CD1c-positive myeloid dendritic cell (primary cell): Measurements from ENCODE around the gene KRT24.
"Not testable (repeated sequence)": the region's sequence is repeated elsewhere in the genome, so short reads cannot be mapped to it uniquely, and the experiment has no call there.

ENCODE experiments used
- DNase-seq: peaks from one replicate; pipeline ENCODE4 v3.0.0-alpha.2; 2016; ENCODE audit errors: extremely low spot score

KRT24 gene

DNA sequence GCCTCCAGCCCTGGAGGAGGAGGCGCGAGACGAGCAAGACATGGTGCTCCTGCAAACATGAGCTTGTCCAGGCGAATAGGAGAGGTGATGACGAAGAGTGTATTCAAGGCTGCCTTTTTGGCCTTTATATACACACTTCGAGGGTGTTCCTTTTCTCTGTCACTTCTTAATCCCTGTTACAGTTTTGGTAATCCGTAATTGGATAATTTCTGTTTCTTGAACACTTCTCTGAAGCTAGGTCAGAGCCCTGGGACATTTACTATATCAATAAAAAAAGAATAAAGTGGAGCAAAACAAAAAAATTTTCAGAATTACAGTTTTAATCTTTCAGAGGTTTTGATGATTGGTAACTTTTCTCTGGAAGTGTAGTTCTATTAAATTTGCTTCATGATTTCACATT is at the start of gene KRT24:
TSS of gene KRT24 (minus strand) at position 101 of the 400 bp plus-strand sequence. CDS start at position 42, 59 bp downstream.
- DNase-seq, result no peak

DNA sequence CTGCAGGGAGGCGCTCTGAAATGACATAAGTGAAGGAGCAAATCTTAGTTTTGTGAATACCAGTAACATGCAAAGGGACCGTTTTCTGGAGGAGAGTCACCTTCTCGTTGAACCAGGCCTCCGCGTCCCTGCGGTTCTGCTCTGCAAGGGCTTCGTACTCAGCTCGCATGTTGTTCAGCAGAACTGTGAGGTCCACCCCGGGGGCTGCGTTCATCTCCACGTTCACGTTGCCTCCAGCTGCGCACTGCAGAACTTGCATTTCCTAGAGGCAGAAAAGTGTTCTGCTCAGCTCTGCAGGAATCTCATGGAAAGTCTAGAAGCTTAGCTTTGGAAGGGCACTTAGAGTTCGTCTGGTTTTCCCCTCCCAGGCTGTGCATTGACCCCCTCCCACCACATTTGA is 47.5 kb upstream of the KRT24 start:
- DNase-seq, result no peak

DNA sequence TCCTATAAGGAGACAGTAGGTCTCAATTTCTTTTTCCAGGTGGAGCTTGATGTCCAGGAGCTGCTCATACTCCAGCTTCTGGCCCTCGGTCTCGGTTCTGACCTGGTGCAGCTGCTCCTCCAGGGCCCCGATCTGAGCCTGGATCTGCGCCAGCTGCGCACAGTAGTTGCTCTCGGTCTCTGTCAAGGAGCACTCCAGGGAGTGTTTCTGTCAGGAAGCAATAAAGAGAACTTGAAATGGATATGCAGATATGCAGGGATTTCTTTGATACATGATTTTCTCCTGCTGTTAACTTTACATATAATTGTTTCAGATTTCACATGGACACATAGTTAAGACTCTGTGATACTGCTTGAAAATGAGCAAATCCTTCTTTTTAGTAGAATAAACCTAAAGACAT is 46.8 kb upstream of the KRT24 start:
- DNase-seq, result no peak

- not testable (repeated sequence) for DNase-seq
Observed at GRCh38 chr17:40748666-40749065, 45.1 kb upstream of the KRT24 start.

GRCh38 chr17:40738553-40738952 is 35.0 kb upstream of the KRT24 start:
- DNase-seq, result no peak

- no peak for DNase-seq
Observed at GRCh38 chr17:40735016-40735415, 31.5 kb upstream of the KRT24 start.

GRCh38 chr17:40734018-40734417 is 30.5 kb upstream of the KRT24 start:
- no peak for DNase-seq

- DNase-seq, result no peak
Observed at GRCh38 chr17:40730970-40731369, 27.4 kb upstream of the KRT24 start.

DNA sequence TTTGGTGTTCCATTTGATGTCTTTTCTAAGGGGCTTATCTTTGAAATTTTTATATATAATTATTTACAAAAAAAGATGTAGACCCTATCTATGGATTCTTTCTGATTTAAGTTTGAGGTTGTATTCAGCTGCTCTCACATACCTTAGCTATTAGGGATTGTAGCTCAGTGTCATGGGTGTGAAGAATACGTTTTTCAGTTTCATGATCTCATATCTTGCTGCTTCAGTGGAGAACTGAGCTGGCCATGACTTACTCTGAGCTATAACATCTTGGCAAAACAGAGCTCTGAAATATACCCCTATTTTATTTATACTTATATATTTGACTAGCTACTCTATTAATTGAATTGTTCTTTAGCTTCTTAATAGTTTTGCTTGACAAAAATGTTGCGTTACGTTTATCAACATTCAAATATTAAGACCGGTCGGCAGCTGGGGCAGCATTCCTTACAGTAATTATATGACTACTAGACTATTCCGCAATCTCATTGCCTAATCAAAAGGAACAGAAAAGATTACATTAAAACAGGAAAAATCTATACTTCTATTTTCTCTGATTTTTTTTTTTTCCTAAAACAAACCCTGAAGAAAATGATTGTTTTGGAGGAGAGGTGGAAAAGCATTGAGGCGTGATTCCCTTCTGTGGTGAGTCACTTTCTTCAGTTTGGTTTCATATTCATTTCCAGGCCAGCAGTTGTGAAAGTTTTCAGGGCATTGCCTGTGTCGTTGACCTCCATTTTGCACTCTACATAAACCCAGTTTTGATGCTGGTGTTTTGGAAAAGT is 24.1 kb upstream of the KRT24 start:
- no peak for DNase-seq

DNA sequence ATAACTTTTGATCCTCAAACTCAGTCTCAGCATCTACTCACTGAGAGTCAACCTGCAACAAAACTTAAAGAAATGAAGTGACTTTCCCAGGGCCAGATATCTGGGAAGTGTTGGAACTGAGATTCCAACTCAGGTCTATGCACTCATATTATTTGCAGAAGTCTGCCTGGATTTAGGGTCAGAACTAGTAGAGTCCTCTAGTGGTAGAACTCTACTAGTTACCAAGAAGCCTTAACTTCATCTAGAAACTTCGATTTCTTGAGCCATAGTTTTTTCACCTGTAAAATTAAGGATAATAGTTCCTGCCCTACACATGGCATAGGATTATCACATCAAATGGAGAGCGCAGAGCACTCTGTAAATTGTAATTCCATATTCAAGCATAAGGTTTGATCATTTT is 23.4 kb upstream of the KRT24 start:
- DNase-seq, result peak; percentile 2

GRCh38 chr17:40724656-40725055 is 21.1 kb upstream of the KRT24 start:
- DNase-seq, result no peak

DNA sequence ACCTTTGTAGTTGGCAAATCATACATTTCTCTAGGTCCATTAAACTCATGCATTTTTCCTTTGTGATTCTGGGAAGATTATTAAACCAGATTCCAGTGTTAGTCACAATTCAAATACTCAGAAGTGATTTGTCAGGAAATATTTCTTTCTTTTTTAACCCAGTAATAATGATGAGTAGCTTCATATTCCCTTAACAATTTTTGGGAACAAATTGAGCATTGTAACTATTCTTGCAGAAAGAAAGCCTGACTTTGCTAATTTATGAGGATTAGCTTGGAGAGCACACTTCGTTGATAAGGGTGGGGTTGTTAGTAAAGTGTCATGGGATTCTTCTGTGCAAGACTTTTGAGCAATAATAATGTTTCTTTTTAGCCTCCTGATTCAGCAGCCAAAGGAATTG is 18.7 kb upstream of the KRT24 start:
- no peak for DNase-seq

DNA sequence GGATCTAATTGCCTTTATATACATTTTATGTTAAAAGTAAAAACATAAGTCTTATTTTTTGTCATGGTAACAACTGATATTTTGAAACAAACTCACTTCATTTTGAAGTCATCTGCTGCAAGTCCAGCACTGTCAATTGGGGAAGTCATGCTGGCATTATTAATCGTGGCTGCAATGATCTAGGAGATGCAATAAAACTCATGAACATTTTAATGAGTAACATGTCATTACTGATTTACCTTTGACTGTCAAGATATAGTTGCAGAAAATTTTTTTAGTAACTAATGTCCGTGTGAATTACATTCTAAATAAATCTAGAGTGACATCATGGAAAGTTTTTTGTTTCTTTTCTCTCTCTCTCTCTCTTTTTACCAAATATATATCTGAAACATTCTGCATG is 17.3 kb upstream of the KRT24 start:
- DNase-seq, result no peak

DNA sequence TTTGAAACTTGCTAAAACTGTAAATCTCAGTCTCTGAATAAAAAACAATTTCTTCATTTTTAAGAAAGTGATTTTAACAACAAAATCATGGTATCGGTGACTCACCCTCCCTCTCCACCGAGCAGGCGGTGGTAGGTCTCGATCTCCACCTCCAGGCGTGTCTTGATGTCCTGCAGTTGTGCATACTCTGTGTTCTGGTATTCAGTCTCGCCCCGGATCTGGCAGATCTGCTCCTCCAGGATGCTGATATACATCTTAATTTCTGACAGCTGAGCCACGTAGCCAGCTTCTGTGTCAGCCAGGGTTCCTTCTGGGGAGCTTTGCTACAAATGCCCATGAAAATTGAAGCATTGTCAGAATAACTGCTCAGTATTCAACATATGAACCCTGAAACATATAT is 15.4 kb upstream of the KRT24 start:
- no peak for DNase-seq

DNA sequence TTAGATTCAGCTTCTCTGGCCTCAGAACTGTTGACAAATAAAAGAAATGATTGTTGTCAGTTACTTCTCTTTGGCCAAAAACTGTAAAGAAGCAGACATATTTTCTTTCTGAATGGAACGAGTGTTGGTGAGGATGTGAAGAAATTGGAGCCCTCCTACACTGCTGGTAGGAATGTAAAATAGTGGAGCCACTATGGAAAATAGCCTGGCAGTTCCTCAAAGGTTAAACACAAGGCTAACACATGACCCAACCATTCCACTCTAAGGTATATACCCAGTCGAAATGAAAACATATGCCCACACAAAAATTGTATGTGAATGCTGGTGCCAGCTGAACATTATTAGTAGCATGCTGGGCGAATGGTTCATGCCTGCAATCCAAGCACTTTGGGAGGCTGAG is 14.2 kb upstream of the KRT24 start:
- no peak for DNase-seq

GRCh38 chr17:40714473-40714872 is 10.9 kb upstream of the KRT24 start:
- DNase-seq, result no peak

DNA sequence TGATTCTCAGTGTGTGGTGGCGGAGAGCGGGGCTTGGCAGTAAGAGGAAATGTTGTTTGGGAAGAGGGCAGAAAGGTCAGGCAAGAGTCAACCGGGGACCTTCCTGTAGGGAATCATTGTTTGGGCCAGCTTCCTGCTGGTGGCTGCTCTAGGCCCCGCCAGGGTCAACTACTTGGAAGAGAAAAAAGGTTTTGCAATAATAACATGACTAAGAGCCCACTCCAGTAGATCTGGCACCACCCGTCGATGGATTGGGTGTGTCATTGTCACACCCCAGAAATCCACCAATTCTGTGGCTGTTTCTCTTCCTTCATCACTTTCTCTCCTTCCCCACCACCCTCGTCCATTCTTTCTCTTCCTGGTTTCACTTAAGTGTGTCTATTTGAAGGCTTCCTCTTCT is 4.2 kb upstream of the KRT24 start:
- peak; percentile 1 for DNase-seq

- DNase-seq, result no peak
Observed at GRCh38 chr17:40705584-40705983, 2.0 kb upstream of the KRT24 start.

GRCh38 chr17:40702271-40702670 is 1.3 kb downstream of the KRT24 start:
- DNase-seq, result no peak

GRCh38 chr17:40699853-40700252 is 3.7 kb downstream of the KRT24 start:
- DNase-seq, result no peak

GRCh38 chr17:40699371-40699770 is 4.2 kb downstream of the KRT24 start:
- no peak for DNase-seq

- DNase-seq, result no peak
Observed at GRCh38 chr17:40697297-40697696, 6.3 kb downstream of the KRT24 start.

GRCh38 chr17:40696651-40697072 is 6.9 kb downstream of the KRT24 start:
- DNase-seq, result no peak

DNA sequence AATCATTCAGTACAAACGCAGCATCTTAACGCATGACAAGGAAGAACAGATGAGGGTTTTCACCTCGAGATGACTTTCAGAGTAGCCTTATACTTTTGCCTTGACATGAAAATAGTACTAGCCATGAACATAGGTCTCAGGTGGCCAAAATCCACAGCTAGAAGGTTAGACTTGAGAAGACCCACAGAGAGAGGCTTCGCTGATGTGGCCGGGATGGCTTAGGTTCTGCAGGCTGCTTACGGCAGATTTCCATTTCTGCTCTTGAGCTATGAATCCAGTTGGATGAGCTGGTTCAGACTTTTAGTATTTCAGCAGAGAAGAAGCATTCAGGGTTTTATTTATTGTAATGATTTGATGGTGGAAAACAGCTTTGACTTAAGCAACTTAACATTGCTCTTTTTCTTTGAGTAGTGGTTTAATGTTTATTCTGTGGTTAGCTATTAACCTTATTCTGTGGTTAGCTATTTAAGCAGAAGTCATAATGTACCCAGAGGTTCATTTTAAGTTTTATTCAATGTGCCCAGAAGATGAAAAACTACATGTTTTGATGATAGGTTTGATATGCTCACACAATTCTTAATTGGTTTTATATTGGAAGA is 7.6 kb downstream of the KRT24 start:
- no peak for DNase-seq
